IMR-90 (cell line): ENCODE results near the gene DCAF11. TPM values are rescaled to one million over a fixed set of nuclear protein-coding genes. Genes with fewer than 3 reads are reported as not detected.

Source experiments
- ATAC-seq: fragments of 200-7000 bp; cut with Tn5 transposase; 2 replicates; pipeline ENCODE4 v1.9.1; 2020; ENCODE audit warnings: low read depth, mild to moderate bottlenecking, moderate library complexity
- BruUV-seq: library from RNA; stranded (reverse); fragments of 400-500 nt; replicated peaks from 2 replicates; lab custom pipeline; 2021; lab: Mats Ljungman, UMichigan
- CTCF ChIA-PET: fragments of 300-600 bp; formaldehyde crosslinking; extraction: SDS; loops from one replicate; lab custom pipeline; 2021; ENCODE audit warnings: antibody characterized with exemption; lab: Yijun Ruan, JAX
- POLR2A ChIA-PET: fragments of 300-600 bp; sonication (Branson Sonifier 250); formaldehyde crosslinking; loops from one replicate; lab custom pipeline; 2022; ENCODE audit warnings: antibody characterized with exemption; ENCODE audit not compliant: unreplicated experiment; lab: Charles Lee
- DNase-seq: peaks from one replicate; pipeline ENCODE4 v3.0.0; 2013
- H2AFZ ChIP-seq: replicated peaks from 2 replicates; pipeline ENCODE3; 2013; ENCODE audit warnings: low read length, mild to moderate bottlenecking; ENCODE audit not compliant: poor library complexity
- H2AK5ac ChIP-seq: 2 replicates; pipeline ENCODE4 v1.6.1; 2013; ENCODE audit warnings: low read depth, low read length, inconsistent platforms
- H2AK9ac ChIP-seq: replicated peaks from 2 replicates; pipeline ENCODE3; 2013; ENCODE audit warnings: mild to moderate bottlenecking, low read depth, low read length, moderate library complexity; ENCODE audit not compliant: poor library complexity
- H2BK120ac ChIP-seq: 2 replicates; pipeline ENCODE4 v1.6.1; 2013; ENCODE audit warnings: low read depth, low read length, inconsistent platforms
- H2BK15ac ChIP-seq: 3 replicates; pipeline ENCODE4 v1.6.1; 2013; ENCODE audit warnings: low read depth, low read length, inconsistent platforms
- H2BK20ac ChIP-seq: 2 replicates; pipeline ENCODE4 v1.6.1; 2013; ENCODE audit warnings: low read depth, mild to moderate bottlenecking, inconsistent platforms, low read length, moderate library complexity
- H2BK5ac ChIP-seq: 2 replicates; pipeline ENCODE4 v1.6.1; 2013; ENCODE audit warnings: mild to moderate bottlenecking, low read depth, low read length, inconsistent platforms; ENCODE audit not compliant: poor library complexity, severe bottlenecking
- H3K14ac ChIP-seq: replicated peaks from 2 replicates; pipeline ENCODE4 v1.6.1; 2013; ENCODE audit warnings: low read depth, low read length, inconsistent platforms
- H3K18ac ChIP-seq: 2 replicates; pipeline ENCODE4 v1.6.1; 2013; ENCODE audit warnings: low read depth, low read length, control low read depth
- H3K23ac ChIP-seq: 2 replicates; pipeline ENCODE4 v1.6.1; 2013; ENCODE audit warnings: low read depth, low read length, inconsistent platforms
- H3K27ac ChIP-seq: 2 replicates; pipeline ENCODE4 v1.5.1; 2013; ENCODE audit warnings: mild to moderate bottlenecking, control low read depth, low read length; ENCODE audit not compliant: insufficient read depth
- H3K27me3 ChIP-seq: 2 replicates; pipeline ENCODE4 v1.6.1; 2013; ENCODE audit warnings: low read length; ENCODE audit not compliant: control insufficient read depth, insufficient read depth
- H3K36me3 ChIP-seq: 2 replicates; pipeline ENCODE4 v1.6.1; 2013; ENCODE audit warnings: low read length, mixed read lengths; ENCODE audit not compliant: control insufficient read depth, insufficient read depth
- H3K4ac ChIP-seq: 2 replicates; pipeline ENCODE4 v1.6.1; 2013; ENCODE audit warnings: low read depth, low read length, inconsistent platforms
- H3K4me1 ChIP-seq: 2 replicates; pipeline ENCODE4 v1.6.1; 2013; ENCODE audit warnings: low read length, mixed read lengths; ENCODE audit not compliant: control insufficient read depth, insufficient read depth
- H3K4me2 ChIP-seq: 2 replicates; pipeline ENCODE4 v1.6.1; 2013; ENCODE audit warnings: low read depth, mild to moderate bottlenecking, control low read depth, low read length, moderate library complexity
- H3K4me3 ChIP-seq: 2 replicates; pipeline ENCODE4 v1.5.1; 2013; ENCODE audit warnings: low read depth, mild to moderate bottlenecking, control low read depth, low read length, moderate library complexity; ENCODE audit not compliant: insufficient read depth
- H3K56ac ChIP-seq: 2 replicates; pipeline ENCODE4 v1.6.1; 2013; ENCODE audit warnings: low read length, inconsistent platforms; ENCODE audit not compliant: insufficient read depth; ENCODE audit errors: extremely low read depth
- H3K79me1 ChIP-seq, 2 experiments: 2 replicates each; pipeline ENCODE4 v1.6.1; 2013; ENCODE audit warnings: low read length in 2 of 2, inconsistent platforms in 1 of 2, low read depth in 1 of 2
- H3K9ac ChIP-seq: 2 replicates; pipeline ENCODE4 v1.6.1; 2013; ENCODE audit warnings: low read depth, low read length, control low read depth
- H3K9me1 ChIP-seq: 2 replicates; pipeline ENCODE4 v1.6.1; 2013; ENCODE audit warnings: low read length, inconsistent platforms; ENCODE audit not compliant: insufficient read depth
- H3K9me3 ChIP-seq: 2 replicates; pipeline ENCODE4 v1.6.1; 2013; ENCODE audit warnings: low read length; ENCODE audit not compliant: control insufficient read depth, insufficient read depth
- H4K20me1 ChIP-seq: 2 replicates; pipeline ENCODE4 v1.6.1; 2013; ENCODE audit warnings: low read length, inconsistent platforms; ENCODE audit not compliant: insufficient read depth
- H4K5ac ChIP-seq: 2 replicates; pipeline ENCODE4 v1.6.1; 2013; ENCODE audit warnings: mild to moderate bottlenecking, low read depth, low read length, control low read depth
- H4K8ac ChIP-seq, 2 experiments: 2 replicates each; pipeline ENCODE4 v1.6.1; 2013; ENCODE audit warnings: low read depth in 2 of 2, low read length in 2 of 2, control low read depth in 1 of 2, inconsistent platforms in 1 of 2
- H4K91ac ChIP-seq: 2 replicates; pipeline ENCODE4 v1.6.1; 2013; ENCODE audit warnings: low read depth, low read length, inconsistent platforms; ENCODE audit not compliant: insufficient read depth
- CHD1 ChIP-seq: IDR thresholded peaks from 2 replicates; pipeline ENCODE4 v1.6.1; 2012; ENCODE audit warnings: low read depth, low read length, improper control_type of control experiment
- MAFK ChIP-seq: IDR thresholded peaks from 2 replicates; pipeline ENCODE4 v1.6.1; 2012; ENCODE audit warnings: low read depth, low read length, improper control_type of control experiment
- MXI1 ChIP-seq: IDR thresholded peaks from 2 replicates; pipeline ENCODE4 v1.6.1; 2012; ENCODE audit warnings: low read depth, mild to moderate bottlenecking, low read length, moderate library complexity, borderline replicate concordance
- RCOR1 ChIP-seq: IDR thresholded peaks from 2 replicates; pipeline ENCODE4 v1.6.1; 2012; ENCODE audit warnings: mild to moderate bottlenecking, low read length, improper control_type of control experiment; ENCODE audit not compliant: insufficient replicate concordance
- RFX5 ChIP-seq: IDR thresholded peaks from 2 replicates; pipeline ENCODE4 v1.8.0; 2012; ENCODE audit warnings: low read depth, mild to moderate bottlenecking, low read length, moderate library complexity
- WGBS, 2 experiments: methylation state at CpG; one replicate each; pipeline versions ENCODE4 v1.1.5 to v1.1.7; 2013; ENCODE audit warnings: missing lambda C conversion rate in 2 of 2; ENCODE audit not compliant: insufficient read length in 1 of 2; ENCODE audit errors: extremely low coverage in 2 of 2; 5-methylcytosine and 5-hydroxymethylcytosine counted together
- dilution Hi-C: fragments of 300-500 bp; cut with HindIII; formaldehyde crosslinking; loops from one replicate; pipeline ENCODE4 v1.14.3; 2018; ENCODE audit warnings: low sequenced_read_pairs; ENCODE audit not compliant: unreplicated experiment
- in situ Hi-C: fragments of 300-500 bp; cut with MboI; formaldehyde crosslinking; loops from 3 replicates; pipeline ENCODE4 v1.14.3; 2019; ENCODE audit warnings: low sequenced_read_pairs, inconsistent platforms, mixed read lengths
- intact Hi-C: fragments of 100-400 bp; cut with micrococcal nuclease; formaldehyde crosslinking; loops from 2 replicates; pipeline ENCODE4 v1.10.0; 2022
- polyA plus RNA-seq, 3 experiments: library from polyadenylated mRNA; depleted of rRNA; stranded (reverse); fragments of >200 nt; gene quantifications; 2 replicates each; pipeline ENCODE4 v1.2.3, GENCODE V29; 2012; ENCODE audit warnings: low replicate concordance in 1 of 3
- total RNA-seq: library from RNA; depleted of rRNA; stranded (reverse); fragments of >200 nt; gene quantifications from 2 replicates; pipeline ENCODE4 v1.2.3, GENCODE V29; 2012
- TF ChIP-seq, protein P1 (sequence below): fragments of 150-350 bp; IDR thresholded peaks from 2 replicates; pipeline ENCODE4 v1.6.1; 2016; ENCODE audit warnings: low read depth, mild to moderate bottlenecking, low read length, moderate library complexity, borderline replicate concordance

The DCAF11 gene
- total and polyA plus RNA-seq, 2 of the 4 experiments (the other 2 are of a cell fraction) = 21.0 to 52.0 TPM

GRCh38 chr14:24129410-24129998, 14.9 kb downstream of the DCAF11 start:
- no peaks in the 10 kb centered on the region for H3K9me1 ChIP-seq
- H3K9ac ChIP-seq = no peak overlapping the region
- no peaks in the 10 kb centered on the region for H3K27me3 ChIP-seq
- no peak overlapping the region for H4K8ac ChIP-seq
- WGBS, 2 experiments = 67% methylated on average over 3 of the region's 8 CpGs; no CpG with 5 or more reads in 1 of the 2 experiments
- DNase-seq = no peak
- no peak for TF ChIP-seq RFX5
- no peak for TF ChIP-seq MAFK
- TF ChIP-seq RCOR1 = no peak
- TF ChIP-seq, protein P1, sequence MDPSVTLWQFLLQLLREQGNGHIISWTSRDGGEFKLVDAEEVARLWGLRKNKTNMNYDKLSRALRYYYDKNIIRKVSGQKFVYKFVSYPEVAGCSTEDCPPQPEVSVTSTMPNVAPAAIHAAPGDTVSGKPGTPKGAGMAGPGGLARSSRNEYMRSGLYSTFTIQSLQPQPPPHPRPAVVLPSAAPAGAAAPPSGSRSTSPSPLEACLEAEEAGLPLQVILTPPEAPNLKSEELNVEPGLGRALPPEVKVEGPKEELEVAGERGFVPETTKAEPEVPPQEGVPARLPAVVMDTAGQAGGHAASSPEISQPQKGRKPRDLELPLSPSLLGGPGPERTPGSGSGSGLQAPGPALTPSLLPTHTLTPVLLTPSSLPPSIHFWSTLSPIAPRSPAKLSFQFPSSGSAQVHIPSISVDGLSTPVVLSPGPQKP = no peak
- no peak for TF ChIP-seq CHD1
- no peak for TF ChIP-seq MXI1
- H2BK5ac ChIP-seq = no peak overlapping the region
- no peaks in the 10 kb centered on the region for H3K79me1 ChIP-seq
- H2AK9ac ChIP-seq = no peak overlapping the region
- no peak overlapping the region for H3K4ac ChIP-seq
- H3K4me3 ChIP-seq = no peak overlapping the region
- H3K9me3 ChIP-seq = no peaks in the 10 kb centered on the region
- H3K23ac ChIP-seq = no peak overlapping the region
- no peak overlapping the region for H2BK120ac ChIP-seq
- no peak overlapping the region for H4K5ac ChIP-seq
- ChIA-PET POLR2A (no interaction called here), CTCF (interaction anchor here (0.6 kb wide), 1 partner anchor 31 kb away, joined by 3 read pairs; no protein-coding TSS in a partner anchor)
- no peak overlapping the region for H3K14ac ChIP-seq
- H2AK5ac ChIP-seq = no peak overlapping the region
- no peak overlapping the region for H2BK15ac ChIP-seq
- no peak overlapping the region for H4K91ac ChIP-seq
- ATAC-seq = no peak
- BruUV-seq = no TSS peak
- no peak overlapping the region for H2AFZ ChIP-seq
- in situ Hi-C loops = loop anchor here (25.0 kb wide), 2 partner anchors 817 to 1042 kb away; partner anchors contain the start of genes ACIN1, BCL2L2, C14orf119 and PABPN1
- H3K18ac ChIP-seq = no peak overlapping the region
- H4K20me1 ChIP-seq = no peaks in the 10 kb centered on the region
- H3K56ac ChIP-seq = no peak overlapping the region
- dilution Hi-C loops = no loop called here
- H3K27ac ChIP-seq = no peak overlapping the region
- no peaks in the 10 kb centered on the region for H3K36me3 ChIP-seq
- intact Hi-C loops = no loop called here
- H2BK20ac ChIP-seq = no peak overlapping the region
- no peak overlapping the region for H3K4me2 ChIP-seq
- no peaks in the 10 kb centered on the region for H3K4me1 ChIP-seq
